Measurements from ENCODE around the gene TULP1.

Gene TULP1

DNA sequence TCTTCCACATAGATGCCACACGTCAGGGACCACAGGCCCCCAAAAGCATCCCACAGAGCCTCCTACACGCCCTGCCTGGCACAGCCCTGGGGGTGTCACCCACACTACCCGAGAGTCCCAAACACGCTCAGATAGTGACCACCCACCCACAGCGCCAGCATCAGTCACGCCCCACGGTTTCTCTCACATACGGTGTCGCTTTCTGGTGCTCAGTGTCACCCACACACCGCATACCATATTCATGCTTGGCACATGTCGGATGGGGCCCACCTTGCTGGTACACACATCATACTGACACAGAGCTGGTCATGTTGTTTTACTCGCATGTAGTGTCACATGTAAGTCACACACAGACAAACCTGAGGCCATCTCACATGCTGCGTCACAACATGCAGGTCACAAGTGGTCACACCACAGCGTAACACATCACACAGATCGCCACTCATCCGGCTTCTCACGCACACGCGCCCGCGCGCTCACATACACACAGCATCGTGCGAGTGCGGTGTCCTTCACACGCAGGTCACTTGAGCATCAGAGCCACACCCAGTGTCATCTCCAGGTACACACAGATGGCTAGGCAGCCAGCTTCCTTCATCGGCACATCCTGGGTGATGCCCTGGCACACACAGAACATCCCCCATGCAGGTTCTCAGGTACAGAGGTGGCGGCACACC lies 19.3 kb downstream of the TULP1 start:
- Histone ChIP-seq H3K4me1 (ENCODE audit: control insufficient read depth in 5 of 5, insufficient read depth in 5 of 5, low read length in 5 of 5) (peaks cover 0 to 49% (median 47%) of the 10 kb centered on the region in 5 donors), H3K27me3 (ENCODE audit: control insufficient read depth in 5 of 5, insufficient read depth in 4 of 5, low read length in 5 of 5) (peaks cover 0 to 13% (median 10%) of the 10 kb centered on the region in 5 donors), H3K9me3 (ENCODE audit: control insufficient read depth in 5 of 5, low read length in 5 of 5) (no peaks in the 10 kb centered on the region), H3K27ac (ENCODE audit: low read depth, low read length) (no peak overlapping the region), H3K9ac (ENCODE audit: low read length in 5 of 5) (no peak overlapping the region), H3K36me3 (ENCODE audit: control insufficient read depth in 5 of 5, insufficient read depth in 5 of 5, low read length in 5 of 5) (no peaks in the 10 kb centered on the region), H3K4me3 (ENCODE audit: low read depth in 1 of 5, low read length in 5 of 5) (no peak overlapping the region)

DNA sequence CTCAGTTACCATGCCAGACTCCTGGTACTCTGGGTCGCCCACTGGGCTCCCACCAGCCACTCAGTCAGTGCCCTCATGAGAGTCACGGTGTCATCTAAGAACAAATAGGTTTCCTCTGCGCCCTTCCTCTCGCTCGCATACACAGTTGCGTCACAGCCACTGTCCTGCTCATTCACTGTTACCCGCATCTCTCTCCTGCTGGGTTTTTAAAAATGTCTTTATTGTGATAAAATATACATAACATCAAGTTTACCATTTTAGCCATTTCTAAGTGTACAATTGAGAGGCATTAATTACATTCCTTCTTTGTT lies 19.8 kb downstream of the TULP1 start:
- Histone ChIP-seq H3K9me3 (ENCODE audit: control insufficient read depth in 5 of 5, low read length in 5 of 5) (no peaks in the 10 kb centered on the region), H3K27ac (ENCODE audit: low read depth, low read length) (no peak overlapping the region), H3K4me3 (ENCODE audit: low read depth in 1 of 5, low read length in 5 of 5) (no peak overlapping the region), H3K27me3 (ENCODE audit: control insufficient read depth in 5 of 5, insufficient read depth in 4 of 5, low read length in 5 of 5) (peaks cover 0 to 8% (median 5%) of the 10 kb centered on the region in 5 donors), H3K9ac (ENCODE audit: low read length in 5 of 5) (no peak overlapping the region), H3K4me1 (ENCODE audit: control insufficient read depth in 5 of 5, insufficient read depth in 5 of 5, low read length in 5 of 5) (peaks cover 0 to 46% (median 41%) of the 10 kb centered on the region in 5 donors), H3K36me3 (ENCODE audit: control insufficient read depth in 5 of 5, insufficient read depth in 5 of 5, low read length in 5 of 5) (no peaks in the 10 kb centered on the region)

DNA sequence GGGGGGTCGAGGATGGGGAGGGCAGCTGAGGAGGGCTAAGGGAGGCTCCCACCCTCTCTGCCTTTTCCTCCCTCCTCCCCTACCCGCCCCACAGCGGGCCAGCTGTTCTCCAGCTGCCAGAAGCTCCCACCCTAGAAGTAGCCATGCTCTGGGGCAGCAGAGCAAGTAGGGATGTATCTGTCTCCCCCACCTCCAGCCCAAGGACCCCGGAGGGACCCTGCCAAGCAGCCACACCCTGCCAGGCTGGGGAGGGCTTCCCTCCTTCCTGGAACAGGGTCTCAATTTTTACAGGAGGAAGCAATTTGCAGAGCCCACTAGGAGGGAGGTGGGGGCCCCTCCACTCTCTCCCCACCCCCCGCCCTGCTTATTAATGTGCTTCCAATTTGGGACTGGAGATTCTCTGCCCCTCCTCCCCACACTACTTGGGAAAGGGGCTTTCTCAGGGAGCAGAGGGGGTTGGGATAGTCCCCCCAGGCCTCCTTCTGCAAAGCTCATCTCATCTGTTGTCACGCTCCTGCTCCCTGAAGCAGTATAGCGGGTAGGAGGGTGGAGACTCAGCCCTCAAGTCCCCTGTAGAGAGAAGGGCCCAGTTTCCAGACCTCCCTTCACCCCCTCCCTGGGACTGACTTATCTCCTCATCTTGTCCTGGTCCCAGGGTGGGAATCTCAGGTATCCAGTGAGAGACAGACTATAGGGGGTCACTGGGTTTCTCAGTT lies 20.3 kb downstream of the TULP1 start:
- H3K27ac ChIP-seq (ENCODE audit: low read depth, low read length), result no peak overlapping the region
- peaks cover 0 to 44% (median 37%) of the 10 kb centered on the region in 5 donors for H3K4me1 ChIP-seq (ENCODE audit: control insufficient read depth in 5 of 5, insufficient read depth in 5 of 5, low read length in 5 of 5)
- no peaks in the 10 kb centered on the region for H3K36me3 ChIP-seq (ENCODE audit: control insufficient read depth in 5 of 5, insufficient read depth in 5 of 5, low read length in 5 of 5)
- peaks cover 0 to 8% (median 4%) of the 10 kb centered on the region in 5 donors for H3K27me3 ChIP-seq (ENCODE audit: control insufficient read depth in 5 of 5, insufficient read depth in 4 of 5, low read length in 5 of 5)
- no peak overlapping the region for H3K4me3 ChIP-seq (ENCODE audit: low read depth in 1 of 5, low read length in 5 of 5)
- H3K9ac ChIP-seq (ENCODE audit: low read length in 5 of 5), result no peak overlapping the region
- no peaks in the 10 kb centered on the region for H3K9me3 ChIP-seq (ENCODE audit: control insufficient read depth in 5 of 5, low read length in 5 of 5)

DNA sequence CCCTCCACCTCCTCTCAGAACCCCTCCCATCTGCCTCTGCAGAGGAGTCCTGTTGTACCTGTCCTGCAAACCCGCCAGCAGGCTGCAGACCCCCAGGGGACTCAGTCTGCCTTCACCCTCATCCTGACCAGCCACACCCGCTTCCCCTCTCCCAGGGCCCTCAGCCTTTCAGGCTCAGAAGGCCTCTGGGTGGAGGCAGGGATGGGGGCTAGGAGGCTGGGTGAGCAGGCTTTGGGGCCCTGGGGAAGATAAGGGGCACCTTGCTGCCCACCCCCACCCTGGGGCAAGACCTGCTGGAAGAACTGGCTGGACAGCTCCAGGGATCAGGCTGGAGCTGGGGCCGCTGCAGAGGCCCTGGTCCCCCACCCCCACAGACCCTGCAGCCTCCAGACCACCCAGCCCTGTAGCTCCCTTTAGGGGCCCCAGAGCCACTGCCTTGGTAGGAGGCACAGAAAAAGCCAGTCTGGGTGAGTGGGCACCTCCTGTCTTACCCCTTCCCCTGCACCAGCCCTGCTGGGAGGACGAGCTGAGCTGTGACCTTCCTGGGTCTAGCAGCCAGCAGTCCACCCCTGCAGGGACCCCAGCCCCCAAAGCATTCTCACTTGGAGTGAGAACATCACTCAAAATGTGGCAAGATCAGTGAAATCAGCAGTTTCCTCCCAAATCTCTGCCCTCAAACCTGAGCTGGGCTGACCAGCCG lies 21.0 kb downstream of the TULP1 start:
- Histone ChIP-seq H3K9me3 (ENCODE audit: control insufficient read depth in 5 of 5, low read length in 5 of 5) (no peaks in the 10 kb centered on the region), H3K27ac (ENCODE audit: low read depth, low read length) (no peak overlapping the region), H3K9ac (ENCODE audit: low read length in 5 of 5) (no peak overlapping the region), H3K36me3 (ENCODE audit: control insufficient read depth in 5 of 5, insufficient read depth in 5 of 5, low read length in 5 of 5) (no peaks in the 10 kb centered on the region), H3K27me3 (ENCODE audit: control insufficient read depth in 5 of 5, insufficient read depth in 4 of 5, low read length in 5 of 5) (peaks cover 0 to 8% (median 4%) of the 10 kb centered on the region in 5 donors), H3K4me3 (ENCODE audit: low read depth in 1 of 5, low read length in 5 of 5) (no peak overlapping the region), H3K4me1 (ENCODE audit: control insufficient read depth in 5 of 5, insufficient read depth in 5 of 5, low read length in 5 of 5) (peaks cover 0 to 41% (median 38%) of the 10 kb centered on the region in 5 donors)

DNA sequence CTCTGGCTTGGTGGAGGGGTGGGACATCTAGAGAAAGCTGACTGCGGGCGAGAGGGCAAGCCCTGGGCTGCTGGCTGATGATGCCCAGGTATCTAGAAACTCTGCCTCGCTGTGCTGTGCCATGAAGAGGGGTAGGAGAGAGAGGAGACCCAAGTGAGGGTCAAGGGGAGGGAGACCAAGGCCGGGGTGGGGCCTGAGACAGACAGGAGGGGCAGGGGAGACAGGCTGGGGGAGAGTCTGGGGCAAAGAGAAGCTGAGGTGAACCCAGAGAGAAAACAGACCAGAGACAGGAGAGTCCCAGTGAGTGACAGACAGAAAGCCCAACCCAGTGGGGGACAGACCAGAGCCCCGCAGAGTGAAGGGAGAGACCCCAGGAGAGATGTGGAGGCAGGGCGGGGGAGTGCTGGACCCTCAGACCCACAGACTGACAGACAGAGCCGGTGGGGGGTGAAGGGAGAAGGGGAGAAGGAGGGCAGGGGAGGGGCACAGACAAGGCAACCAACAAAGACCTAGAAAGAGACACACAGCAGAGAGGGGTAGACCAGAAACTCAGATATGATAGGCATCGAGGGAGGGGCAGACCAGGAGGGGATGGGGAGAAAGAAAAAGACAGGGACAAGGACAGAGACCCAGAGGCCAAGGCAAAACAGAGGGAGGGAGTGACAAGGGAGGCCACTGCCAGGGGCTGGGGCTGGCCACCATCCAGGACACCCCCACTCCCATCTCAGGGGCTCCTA lies 21.7 kb downstream of the TULP1 start:
- peaks cover 0 to 8% (median 4%) of the 10 kb centered on the region in 5 donors for H3K27me3 ChIP-seq (ENCODE audit: control insufficient read depth in 5 of 5, insufficient read depth in 4 of 5, low read length in 5 of 5)
- H3K4me3 ChIP-seq (ENCODE audit: low read depth in 1 of 5, low read length in 5 of 5), result no peak overlapping the region
- H3K9ac ChIP-seq (ENCODE audit: low read length in 5 of 5), result no peak overlapping the region
- no peaks in the 10 kb centered on the region for H3K36me3 ChIP-seq (ENCODE audit: control insufficient read depth in 5 of 5, insufficient read depth in 5 of 5, low read length in 5 of 5)
- no peaks in the 10 kb centered on the region for H3K9me3 ChIP-seq (ENCODE audit: control insufficient read depth in 5 of 5, low read length in 5 of 5)
- H3K27ac ChIP-seq (ENCODE audit: low read depth, low read length), result no peak overlapping the region
- peaks cover 0 to 44% (median 36%) of the 10 kb centered on the region in 5 donors for H3K4me1 ChIP-seq (ENCODE audit: control insufficient read depth in 5 of 5, insufficient read depth in 5 of 5, low read length in 5 of 5)

DNA sequence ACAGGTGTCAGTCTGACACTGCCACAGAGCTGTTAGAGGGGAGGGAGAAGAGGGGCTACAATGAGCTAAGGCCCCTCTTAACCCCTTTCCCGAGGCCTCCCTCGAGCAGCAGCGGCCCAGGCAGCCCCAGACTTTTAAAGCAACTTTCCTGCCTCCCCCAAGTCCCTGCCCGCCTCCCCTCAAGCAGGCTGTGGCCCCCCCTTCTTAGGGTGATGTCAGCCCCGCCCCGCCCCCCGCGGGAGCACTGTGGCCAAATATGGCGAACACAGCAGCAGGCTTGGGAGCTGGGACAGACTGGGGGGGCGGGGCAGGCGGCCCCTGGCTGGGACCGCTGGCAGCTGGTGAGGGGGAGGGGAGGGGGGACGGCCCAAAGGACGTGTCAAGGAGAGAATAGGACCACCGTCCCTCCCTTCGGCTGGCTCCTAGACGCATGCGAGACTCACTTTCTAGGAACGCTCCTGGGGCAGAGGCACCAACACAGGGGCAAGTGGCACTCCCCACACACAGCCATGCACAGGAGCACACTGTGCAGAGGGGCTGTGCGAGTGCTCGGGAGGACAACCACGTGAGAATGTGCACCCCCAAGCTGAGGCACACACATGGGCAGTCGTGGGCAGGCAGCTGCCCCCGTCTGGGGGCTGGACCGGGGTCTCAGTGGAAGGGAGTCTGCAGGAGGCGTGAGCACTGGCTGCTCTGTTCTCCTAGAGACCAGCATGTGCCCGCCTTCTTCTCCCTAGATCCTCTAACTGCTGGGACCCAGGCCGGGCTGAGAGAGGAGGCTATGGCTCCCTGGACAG lies 22.5 kb downstream of the TULP1 start:
- no peak overlapping the region for H3K9ac ChIP-seq (ENCODE audit: low read length in 5 of 5)
- H3K27ac ChIP-seq (ENCODE audit: low read depth, low read length), result no peak overlapping the region
- H3K4me1 ChIP-seq (ENCODE audit: control insufficient read depth in 5 of 5, insufficient read depth in 5 of 5, low read length in 5 of 5), result peaks cover 0 to 44% (median 35%) of the 10 kb centered on the region in 5 donors
- peak overlapping the region; percentile 27 to 61 (median 44) for H3K4me3 ChIP-seq (ENCODE audit: low read depth in 1 of 5, low read length in 5 of 5)
- H3K36me3 ChIP-seq (ENCODE audit: control insufficient read depth in 5 of 5, insufficient read depth in 5 of 5, low read length in 5 of 5), result no peaks in the 10 kb centered on the region
- H3K9me3 ChIP-seq (ENCODE audit: control insufficient read depth in 5 of 5, low read length in 5 of 5), result no peaks in the 10 kb centered on the region
- H3K27me3 ChIP-seq (ENCODE audit: control insufficient read depth in 5 of 5, insufficient read depth in 4 of 5, low read length in 5 of 5), result peaks cover 0 to 8% (median 4%) of the 10 kb centered on the region in 5 donors

DNA sequence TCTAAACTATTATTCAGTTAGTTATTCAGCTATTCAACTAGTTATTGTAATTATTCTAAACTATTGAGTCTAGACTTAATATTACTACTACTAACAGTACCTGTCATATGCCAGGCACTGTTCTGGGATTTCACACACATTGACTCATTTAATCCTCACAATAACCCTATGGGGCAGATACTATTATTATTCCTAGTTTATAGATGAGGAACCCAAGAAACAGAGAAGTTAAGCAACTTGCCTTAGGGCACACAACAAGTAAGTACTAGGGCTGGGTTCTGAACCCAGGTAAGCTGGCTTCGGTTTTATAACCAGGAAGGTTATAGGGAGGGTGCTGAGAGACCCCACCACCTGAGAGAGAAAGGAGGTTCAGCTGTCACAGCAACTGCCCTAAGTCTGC lies 23.6 kb downstream of the TULP1 start:
- Histone ChIP-seq H3K27me3 (ENCODE audit: control insufficient read depth in 5 of 5, insufficient read depth in 4 of 5, low read length in 5 of 5) (peaks cover 0 to 14% (median 4%) of the 10 kb centered on the region in 5 donors), H3K4me1 (ENCODE audit: control insufficient read depth in 5 of 5, insufficient read depth in 5 of 5, low read length in 5 of 5) (peaks cover 0 to 38% (median 29%) of the 10 kb centered on the region in 5 donors), H3K4me3 (ENCODE audit: low read depth in 1 of 5, low read length in 5 of 5) (no peak overlapping the region), H3K36me3 (ENCODE audit: control insufficient read depth in 5 of 5, insufficient read depth in 5 of 5, low read length in 5 of 5) (peaks cover 0 to 4% (median 0%) of the 10 kb centered on the region in 5 donors), H3K27ac (ENCODE audit: low read depth, low read length) (no peak overlapping the region), H3K9me3 (ENCODE audit: control insufficient read depth in 5 of 5, low read length in 5 of 5) (no peaks in the 10 kb centered on the region), H3K9ac (ENCODE audit: low read length in 5 of 5) (peak overlapping the region in 1 of 5 donors; percentile 30)

DNA sequence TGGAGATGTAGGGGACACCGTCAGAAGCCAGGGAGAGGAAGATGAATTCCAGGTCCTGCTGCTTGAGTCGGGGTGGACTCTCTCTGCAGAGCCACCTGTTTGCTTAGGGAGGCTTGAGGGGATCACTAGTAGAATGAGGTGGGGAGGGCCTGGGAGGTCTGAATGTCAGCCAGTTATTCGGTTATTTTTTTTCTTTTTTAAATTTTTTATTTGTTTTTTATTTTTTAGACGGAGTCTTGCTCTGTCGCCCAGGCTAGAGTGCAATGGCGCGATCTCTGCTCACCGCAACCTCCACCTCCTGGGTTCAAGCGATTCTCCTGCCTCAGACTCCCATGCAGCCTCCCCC lies 24.2 kb downstream of the TULP1 start:
- H3K4me3 ChIP-seq (ENCODE audit: low read depth in 1 of 5, low read length in 5 of 5), result no peak overlapping the region
- peaks cover 0 to 5% (median 0%) of the 10 kb centered on the region in 5 donors for H3K36me3 ChIP-seq (ENCODE audit: control insufficient read depth in 5 of 5, insufficient read depth in 5 of 5, low read length in 5 of 5)
- H3K4me1 ChIP-seq (ENCODE audit: control insufficient read depth in 5 of 5, insufficient read depth in 5 of 5, low read length in 5 of 5), result peaks cover 0 to 34% (median 25%) of the 10 kb centered on the region in 5 donors
- H3K9me3 ChIP-seq (ENCODE audit: control insufficient read depth in 5 of 5, low read length in 5 of 5), result no peaks in the 10 kb centered on the region
- H3K9ac ChIP-seq (ENCODE audit: low read length in 5 of 5), result no peak overlapping the region
- H3K27ac ChIP-seq (ENCODE audit: low read depth, low read length), result no peak overlapping the region
- peaks cover 0 to 11% (median 4%) of the 10 kb centered on the region in 5 donors for H3K27me3 ChIP-seq (ENCODE audit: control insufficient read depth in 5 of 5, insufficient read depth in 4 of 5, low read length in 5 of 5)
